Neural cell (in vitro differentiated cells): ENCODE results near the gene TRIM23. TPM values are rescaled to one million over a fixed set of nuclear protein-coding genes. Genes with fewer than 3 reads are reported as not detected.

Experiments used
- H2AFZ ChIP-seq: fragments of 200-600, 300-800 bp; sonication (generic), shearing (Covaris generic); 2 replicates; pipeline ENCODE4 v1.6.0; 2014; ENCODE audit warnings: low read depth, mild to moderate bottlenecking, antibody characterized with exemption, low read length, moderate library complexity
- H3F3A ChIP-seq: fragments of 200-600 bp; shearing (Covaris generic); 2 replicates; pipeline ENCODE4 v1.6.1; 2016; ENCODE audit warnings: mild to moderate bottlenecking, moderate library complexity, mixed read lengths, antibody characterized with exemption, low read length; ENCODE audit not compliant: insufficient read depth, poor library complexity, severe bottlenecking
- H3K27ac ChIP-seq: fragments of 200-600, 300-800 bp; sonication (generic), shearing (Covaris generic); 2 replicates; pipeline ENCODE4 v1.5.1; 2014; ENCODE audit warnings: mild to moderate bottlenecking, low read length, moderate library complexity
- H3K27me3 ChIP-seq: fragments of 300-800, 200-600 bp; sonication (generic), shearing (Covaris generic); 2 replicates; pipeline ENCODE4 v1.6.0; 2014; ENCODE audit warnings: mild to moderate bottlenecking, low read depth, low read length, moderate library complexity; ENCODE audit not compliant: insufficient read depth
- H3K36me3 ChIP-seq: fragments of 300-800, 200-600 bp; sonication (generic), shearing (Covaris generic); 2 replicates; pipeline ENCODE4 v1.5.1; 2014; ENCODE audit warnings: mild to moderate bottlenecking, antibody characterized with exemption, low read length, moderate library complexity; ENCODE audit not compliant: insufficient read depth
- H3K4me2 ChIP-seq: fragments of 300-800, 200-600 bp; sonication (generic), shearing (Covaris generic); 2 replicates; pipeline ENCODE4 v1.6.0; 2014; ENCODE audit warnings: mild to moderate bottlenecking, low read length
- H3K4me3 ChIP-seq: fragments of 300-800, 200-600 bp; sonication (generic), shearing (Covaris generic); 2 replicates; pipeline ENCODE4 v1.5.1; 2014; ENCODE audit warnings: mild to moderate bottlenecking, low read length, moderate library complexity
- H3K79me2 ChIP-seq: fragments of 200-600 bp; shearing (Covaris generic); replicated peaks from 2 replicates; pipeline ENCODE4 v1.6.0; 2014; ENCODE audit warnings: mild to moderate bottlenecking, low read length, moderate library complexity; ENCODE audit not compliant: insufficient read depth
- H3K9ac ChIP-seq: fragments of 300-800, 200-600 bp; sonication (generic), shearing (Covaris generic); 2 replicates; pipeline ENCODE4 v1.6.1; 2016; ENCODE audit warnings: mild to moderate bottlenecking, low read length, mixed read lengths
- H3K9me2 ChIP-seq: fragments of 200-600 bp; shearing (Covaris generic); 2 replicates; pipeline ENCODE4 v1.6.1; 2016; ENCODE audit warnings: mild to moderate bottlenecking, low read length, mixed read lengths; ENCODE audit not compliant: insufficient read depth
- H3K9me3 ChIP-seq: fragments of 200-600, 300-800 bp; sonication (generic), shearing (Covaris generic); 2 replicates; pipeline ENCODE4 v1.6.1; 2016; ENCODE audit warnings: mild to moderate bottlenecking, mixed run types, low read length, moderate library complexity, mixed read lengths
- H4K20me1 ChIP-seq: fragments of 200-600 bp; shearing (Covaris generic); 2 replicates; pipeline ENCODE4 v1.6.1; 2016; ENCODE audit warnings: mild to moderate bottlenecking, mixed run types; ENCODE audit not compliant: insufficient read depth
- EP300 ChIP-seq: fragments of 450-650 bp; conservative IDR thresholded peaks from 2 replicates; pipeline ENCODE4 v1.6.1; 2014; ENCODE audit warnings: antibody characterized with exemption, mild to moderate bottlenecking, moderate library complexity; ENCODE audit not compliant: poor library complexity, severe bottlenecking
- EZH2 ChIP-seq: fragments of 200-600, 300-800 bp; shearing (Covaris generic), sonication (generic); IDR thresholded peaks from 2 replicates; pipeline ENCODE4 v1.6.1; 2014; ENCODE audit warnings: antibody characterized with exemption, low read length, borderline replicate concordance, mild to moderate bottlenecking; ENCODE audit not compliant: insufficient read depth, poor library complexity, severe bottlenecking
- RAD21 ChIP-seq: fragments of 450-650 bp; conservative IDR thresholded peaks from 2 replicates; pipeline ENCODE4 v1.6.1; 2014; ENCODE audit warnings: antibody characterized with exemption, mild to moderate bottlenecking, moderate library complexity
- TAF1 ChIP-seq: IDR thresholded peaks from 2 replicates; pipeline ENCODE4 v1.6.1; 2012; ENCODE audit warnings: low read depth
- polyA plus RNA-seq: library from polyadenylated mRNA; depleted of rRNA; stranded (reverse); fragments of >200 nt; gene quantifications from 2 replicates; pipeline ENCODE4 v1.2.3, GENCODE V29; 2014
- small RNA-seq, 3 experiments: library from RNA; depleted of rRNA; stranded (forward); fragments of <200 nt; gene quantifications; one replicate each; pipeline ENCODE3, GENCODE V24; 2012

The TRIM23 gene
- polyA plus RNA-seq, 1 donor from 2014 or later: 29.0 TPM

DNA sequence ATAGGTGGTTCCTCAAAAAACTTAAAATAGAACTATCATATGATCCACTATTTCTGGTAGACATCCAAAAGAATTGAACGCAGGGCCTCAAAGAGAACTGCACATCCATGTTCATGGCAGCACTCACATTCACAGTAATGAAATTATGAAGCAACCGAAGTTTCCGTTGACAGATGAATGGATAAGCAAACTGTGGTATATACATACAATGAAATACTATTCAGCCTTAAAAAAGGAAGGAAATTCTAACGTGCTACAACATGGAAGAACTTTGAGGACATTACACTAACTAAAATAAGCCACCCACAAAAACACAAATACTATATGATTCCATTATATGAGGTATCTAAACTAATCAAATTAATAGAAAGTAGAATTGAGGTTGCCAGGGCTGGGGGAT is 79.7 kb downstream of the TRIM23 start:
- Histone ChIP-seq H3K4me2 (no peak overlapping the region), H4K20me1 (no peaks in the 10 kb centered on the region), H3K9me3 (no peaks in the 10 kb centered on the region), H3K79me2 (no peaks in the 10 kb centered on the region), H3K4me3 (no peak overlapping the region), H3K9ac (no peak overlapping the region), H3F3A (no peaks in the 10 kb centered on the region), H3K27me3 (no peaks in the 10 kb centered on the region), H3K27ac (no peak overlapping the region), H3K36me3 (no peaks in the 10 kb centered on the region), H3K9me2 (no peaks in the 10 kb centered on the region), H2AFZ (no peak overlapping the region)
- no peak for TF ChIP-seq TAF1

DNA sequence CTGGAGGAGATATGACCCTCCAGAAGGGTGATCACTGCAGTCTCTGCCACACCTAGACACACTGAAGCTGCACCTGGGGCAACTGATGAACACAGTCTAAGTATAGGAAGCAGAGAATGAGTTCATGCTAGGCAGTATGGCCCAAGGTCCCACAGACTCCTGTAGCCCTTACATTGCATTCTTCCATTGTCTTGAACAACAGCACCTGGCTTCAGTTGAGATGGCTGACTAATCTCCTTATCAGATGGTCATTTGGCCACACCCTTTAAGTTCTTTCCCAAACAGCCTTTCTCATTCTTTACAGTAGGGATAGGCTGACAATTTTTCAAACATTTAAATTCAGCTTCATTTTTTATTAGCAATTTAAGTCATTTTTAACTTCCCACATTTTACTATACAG is 84.3 kb downstream of the TRIM23 start:
- Histone ChIP-seq H3F3A (no peaks in the 10 kb centered on the region), H3K79me2 (no peaks in the 10 kb centered on the region), H3K9me3 (no peaks in the 10 kb centered on the region), H3K4me3 (no peak overlapping the region), H3K27ac (no peak overlapping the region), H2AFZ (no peak overlapping the region), H3K9ac (no peak overlapping the region), H3K36me3 (no peaks in the 10 kb centered on the region), H3K27me3 (no peaks in the 10 kb centered on the region), H4K20me1 (no peaks in the 10 kb centered on the region), H3K9me2 (no peaks in the 10 kb centered on the region), H3K4me2 (no peak overlapping the region)
- no peak for TF ChIP-seq RAD21
- no peak for TF ChIP-seq EP300
- no peak for TF ChIP-seq EZH2

Small RNA genes within 50 kb of the gene (small RNA-seq; reads per million reads assigned to genes)
- gene RNU6-540P: 0 reads per million in 3 experiments

Other genes with a start within 250 kb of the TRIM23 start
- gene ADAMTS6, start 142.4 kb downstream of the TRIM23 start, polyA plus RNA-seq: 0.46 and 0.58 TPM in 2 replicates
- gene CENPK, start 61.2 kb downstream of the TRIM23 start, polyA plus RNA-seq: 5.6 and 6.5 TPM in 2 replicates
- gene PPWD1, start 61.0 kb downstream of the TRIM23 start, polyA plus RNA-seq: 118 and 121 TPM in 2 replicates
- gene SHLD3, start 694 bp upstream of the TRIM23 start, polyA plus RNA-seq: 20.9 and 26.8 TPM in 2 replicates
- 80.3 and 95.0 TPM in 2 replicates for gene TRAPPC13, start 694 bp upstream of the TRIM23 start, polyA plus RNA-seq
- 9.3 and 9.6 TPM in 2 replicates for gene SGTB, start 97.8 kb upstream of the TRIM23 start, polyA plus RNA-seq
- 13.7 and 18.7 TPM in 2 replicates for gene NLN, start 97.9 kb upstream of the TRIM23 start, polyA plus RNA-seq